GM19463 (cell line): ENCODE data around the gene PLPPR5.

ENCODE experiments used
- ATAC-seq: cut with Tn5 transposase; IDR thresholded peaks from one replicate; pipeline ENCODE4 v1.9.1; 2021; ENCODE audit warnings: mild to moderate bottlenecking, moderate library complexity; ENCODE audit not compliant: unreplicated experiment

The PLPPR5 gene

DNA sequence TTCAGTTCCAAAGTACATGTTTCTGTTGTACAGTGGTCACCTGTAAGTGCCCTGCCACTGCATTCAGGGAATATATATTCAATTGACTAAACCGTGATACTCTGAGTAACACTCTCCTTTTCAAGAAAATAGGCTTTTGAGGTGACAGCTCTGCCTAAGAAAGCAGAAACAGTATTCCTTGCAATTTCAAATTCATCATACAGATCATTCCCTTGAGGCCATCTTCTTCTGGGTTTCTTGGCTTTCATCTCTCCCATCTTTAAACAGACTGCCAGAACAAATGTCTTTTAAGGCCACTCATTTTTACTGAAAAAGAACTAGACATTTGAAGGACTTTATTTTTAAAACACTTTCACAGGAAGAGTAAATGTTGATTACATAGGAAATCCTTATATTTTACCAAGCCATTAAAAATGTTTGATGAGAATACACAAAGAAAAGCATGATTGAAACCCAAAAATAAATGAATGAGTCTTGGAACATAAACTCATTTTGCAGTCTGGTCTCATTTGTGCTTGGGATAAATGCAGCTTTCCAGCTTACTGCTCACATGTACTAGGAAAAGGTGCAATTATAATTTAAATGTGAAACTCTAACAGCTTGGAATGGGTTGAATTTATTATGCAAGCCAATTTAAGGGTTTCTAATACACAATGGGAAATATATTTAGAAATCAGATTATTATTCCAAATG lies 34.7 kb downstream of the PLPPR5 start:
- ATAC-seq: no peak

DNA sequence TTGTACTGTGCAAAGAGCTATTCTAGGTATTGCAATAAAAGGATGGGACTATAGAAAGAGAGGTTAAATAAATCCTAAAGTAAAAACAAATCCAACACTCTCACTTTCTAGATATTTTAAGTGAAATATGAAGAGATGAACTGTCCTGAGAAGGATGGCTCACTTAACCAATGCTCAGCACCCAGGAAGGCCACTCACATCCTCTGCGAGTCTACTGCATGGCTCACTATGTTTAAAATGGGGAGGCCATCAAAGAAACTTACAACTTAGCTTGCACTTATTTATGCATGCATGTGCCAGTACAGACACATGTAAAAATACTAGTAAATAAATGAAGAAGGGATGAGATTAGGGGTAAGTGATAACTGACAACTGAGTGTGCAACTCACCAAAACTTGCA lies 37.5 kb downstream of the PLPPR5 start:
- ATAC-seq: no peak

DNA sequence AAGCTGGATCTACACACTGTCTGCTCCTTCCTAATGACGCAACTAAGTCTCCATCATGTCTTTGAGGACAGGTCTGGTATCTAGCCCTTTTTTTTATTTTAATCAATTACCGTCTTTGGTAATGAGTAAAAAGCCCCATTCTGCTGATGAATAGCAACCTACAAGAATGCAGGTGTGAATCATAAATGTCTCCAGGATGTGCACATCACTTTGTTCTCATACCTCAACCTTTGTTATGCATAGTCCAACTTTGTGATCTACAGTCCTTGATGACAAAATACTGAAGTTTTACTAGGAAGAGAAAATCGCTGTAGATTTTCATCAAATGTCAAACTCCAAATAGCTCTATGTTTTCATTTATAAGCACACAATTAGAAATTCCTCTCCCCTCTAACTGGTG lies 39.3 kb downstream of the PLPPR5 start:
- no peak for ATAC-seq

DNA sequence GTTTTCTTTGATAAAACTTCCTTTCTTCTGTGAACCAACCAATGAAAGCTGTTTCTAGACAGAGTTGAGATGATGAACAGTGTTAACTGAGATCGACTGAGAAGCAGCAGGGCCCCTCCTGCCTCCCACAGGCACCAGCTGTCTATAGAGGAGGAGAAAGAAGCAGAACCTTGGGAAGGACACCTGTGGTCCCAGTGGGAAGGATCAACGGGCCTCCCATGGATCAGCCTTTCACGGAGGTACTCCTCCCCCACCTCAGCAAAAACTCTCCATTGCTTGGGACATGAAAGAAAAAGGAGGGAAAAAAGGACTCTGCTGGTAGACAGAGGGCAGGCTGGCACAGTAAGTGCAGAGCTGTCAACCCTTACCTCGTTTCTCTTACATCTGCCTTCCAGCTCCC lies 40.5 kb downstream of the PLPPR5 start:
- no peak for ATAC-seq

- no peak for ATAC-seq
Observed at GRCh38 chr1:98963064-98963758, 41.5 kb downstream of the PLPPR5 start.

GRCh38 chr1:98962156-98962555 lies 42.5 kb downstream of the PLPPR5 start:
- ATAC-seq: no peak

- no peak for ATAC-seq
Observed at GRCh38 chr1:98949621-98950020, 55.0 kb downstream of the PLPPR5 start.

GRCh38 chr1:98949166-98949565 lies 55.5 kb downstream of the PLPPR5 start:
- ATAC-seq: no peak

GRCh38 chr1:98947071-98947470 lies 57.6 kb downstream of the PLPPR5 start:
- ATAC-seq: no peak

DNA sequence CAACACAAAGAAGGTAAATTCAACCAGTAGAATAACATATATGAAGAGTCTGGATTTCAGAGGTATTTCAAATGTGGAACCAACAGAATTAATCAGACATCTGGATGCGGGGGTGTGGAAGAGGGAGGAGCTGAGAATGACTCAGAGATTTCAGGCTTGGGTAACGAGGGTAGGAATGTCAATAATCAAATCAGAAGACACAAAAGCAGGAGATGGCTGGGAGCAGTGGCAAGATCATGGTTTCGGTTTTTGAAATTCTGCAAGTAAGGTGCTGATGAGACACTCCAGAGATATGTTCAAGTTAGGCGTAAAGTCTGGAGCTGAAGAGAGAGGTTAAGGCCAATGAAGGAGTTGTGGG lies 64.0 kb downstream of the PLPPR5 start:
- ATAC-seq: no peak

- no peak for ATAC-seq
Observed at GRCh38 chr1:98940069-98940721, 64.5 kb downstream of the PLPPR5 start.

DNA sequence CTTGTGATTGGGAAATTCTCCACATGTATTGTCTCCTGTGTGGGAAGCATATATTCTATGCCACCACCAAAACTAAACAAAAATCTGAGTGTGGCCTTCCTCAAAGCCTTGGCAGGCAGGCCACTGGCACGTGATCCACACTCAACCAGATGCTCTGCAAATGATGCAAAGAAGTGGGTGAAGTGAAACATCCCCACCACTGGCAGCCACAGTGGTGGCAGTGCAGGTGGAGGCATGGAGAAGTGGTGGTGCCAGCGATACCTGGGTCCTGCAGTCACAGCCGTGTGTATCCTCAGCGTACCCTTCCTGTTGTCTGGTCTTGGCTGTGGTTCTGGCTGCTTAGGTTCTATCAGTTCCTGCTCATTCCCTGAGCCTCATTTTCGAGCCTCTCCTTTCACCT lies 65.2 kb downstream of the PLPPR5 start:
- ATAC-seq: no peak

GRCh38 chr1:98937347-98937746 lies 67.3 kb downstream of the PLPPR5 start:
- no peak for ATAC-seq

DNA sequence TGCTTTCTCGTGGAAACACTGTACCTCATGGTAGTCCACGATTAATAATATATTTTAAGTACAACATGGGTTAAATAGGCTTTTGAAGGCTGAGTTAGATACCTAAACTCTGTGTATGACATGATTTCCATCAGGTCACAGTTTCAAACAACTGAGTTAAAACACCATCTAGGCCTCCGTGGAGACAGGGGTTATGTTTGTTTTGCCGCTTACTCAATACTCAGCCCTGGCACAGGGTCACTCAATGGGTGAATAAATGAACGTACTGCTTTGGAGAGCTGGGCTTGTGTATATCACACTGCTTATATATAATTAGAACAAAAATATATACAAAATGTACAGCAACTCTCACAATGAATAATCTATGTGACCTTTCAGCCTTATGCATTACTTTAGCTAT lies 72.5 kb downstream of the PLPPR5 start:
- ATAC-seq: no peak

- no peak for ATAC-seq
Observed at GRCh38 chr1:98931128-98931835, 73.4 kb downstream of the PLPPR5 start.

GRCh38 chr1:98929437-98929836 lies 75.2 kb downstream of the PLPPR5 start:
- ATAC-seq: no peak

GRCh38 chr1:98926597-98926996 lies 78.1 kb downstream of the PLPPR5 start:
- ATAC-seq: no peak

- ATAC-seq: no peak
Observed at GRCh38 chr1:98924977-98925376, 79.7 kb downstream of the PLPPR5 start.

DNA sequence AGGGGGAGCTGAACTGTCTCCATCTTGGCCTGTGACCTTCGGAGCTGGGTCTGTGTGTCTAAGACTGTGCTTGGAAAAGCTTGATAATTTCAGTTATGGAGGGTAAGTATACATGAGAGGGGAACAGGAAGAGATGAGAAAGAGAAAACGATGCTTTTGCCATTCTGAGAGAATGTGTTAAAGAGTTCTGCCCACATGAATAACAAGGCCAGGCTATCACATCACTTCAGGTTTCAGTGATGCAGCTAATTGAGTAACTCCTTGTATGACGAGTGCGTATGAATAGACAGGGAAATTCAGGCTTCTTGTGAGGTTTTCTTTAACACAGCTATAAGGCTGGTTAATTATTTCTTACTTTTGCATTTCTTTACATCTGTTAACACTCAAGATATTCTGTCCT lies 81.0 kb downstream of the PLPPR5 start:
- no peak for ATAC-seq

- ATAC-seq: no peak
Observed at GRCh38 chr1:98921817-98922216, 82.8 kb downstream of the PLPPR5 start.

DNA sequence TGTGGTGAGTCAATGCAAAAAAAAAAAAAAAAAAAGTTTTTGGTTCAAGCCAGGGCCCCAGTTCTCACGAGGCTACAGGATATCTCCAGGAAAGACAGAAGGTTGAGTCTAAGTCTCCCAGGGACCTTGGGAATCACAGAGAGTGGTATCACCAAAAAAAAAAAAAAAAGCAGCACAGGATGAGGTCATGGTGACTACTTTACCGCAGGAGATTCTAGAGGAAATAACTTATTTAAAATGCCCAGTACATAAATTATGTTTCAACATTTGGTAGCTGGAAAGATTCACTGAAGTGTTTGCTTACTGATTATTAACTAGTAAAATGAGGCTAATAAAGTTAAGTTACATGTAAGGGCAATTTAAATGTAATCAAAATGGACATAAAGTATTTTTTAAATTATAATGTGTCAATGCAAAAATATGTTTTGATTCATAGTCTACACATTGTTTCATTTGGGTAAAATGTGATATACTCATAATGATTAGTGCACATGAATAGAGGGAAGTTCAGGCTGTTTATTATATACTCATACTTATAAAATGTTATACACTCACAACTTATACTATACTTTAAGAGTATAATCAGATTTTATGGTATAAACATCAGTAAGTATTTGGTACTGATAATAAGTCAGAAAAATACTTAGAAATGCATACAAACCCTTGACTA lies 84.1 kb downstream of the PLPPR5 start:
- ATAC-seq: no peak
